SH-SY5Y (cell line): Measurements from ENCODE around the gene MIEF1.

Experiments
- GATA2 ChIP-seq: IDR thresholded peaks from 2 replicates; pipeline ENCODE4 v1.6.1; 2011; ENCODE audit warnings: mild to moderate bottlenecking, low read depth, low read length
- GATA3 ChIP-seq: IDR thresholded peaks from 2 replicates; pipeline ENCODE4 v1.6.1; 2011; ENCODE audit warnings: low read depth, mild to moderate bottlenecking, low read length, moderate library complexity

- no peak for TF ChIP-seq GATA3
- no peak for TF ChIP-seq GATA2
Observed at GRCh38 chr22:39469681-39470450, 32.2 kb upstream of the MIEF1 start.
